HEK293T (cell line): ENCODE results near the gene STK39.

ENCODE experiments used
- ARNT ChIP-seq: fragments of 450-650 bp; IDR thresholded peaks from 2 replicates; pipeline ENCODE4 v1.6.1; 2017; ENCODE audit warnings: mild to moderate bottlenecking
- BHLHE40 ChIP-seq: fragments of 450-650 bp; IDR thresholded peaks from 2 replicates; pipeline ENCODE4 v1.6.1; 2016; ENCODE audit warnings: mild to moderate bottlenecking, moderate library complexity, borderline replicate concordance
- ELF4 ChIP-seq: fragments of 450-650 bp; IDR thresholded peaks from 2 replicates; pipeline ENCODE4 v1.6.1; 2017; ENCODE audit warnings: antibody characterized with exemption
- FOXA1 ChIP-seq: fragments of 450-650 bp; IDR thresholded peaks from 2 replicates; pipeline ENCODE4 v1.6.1; 2016; ENCODE audit warnings: mild to moderate bottlenecking
- FOXM1 ChIP-seq: fragments of 450-650 bp; IDR thresholded peaks from 2 replicates; pipeline ENCODE4 v1.6.1; 2017; ENCODE audit warnings: mild to moderate bottlenecking, borderline replicate concordance
- HDGF ChIP-seq: fragments of 450-650 bp; IDR thresholded peaks from 2 replicates; pipeline ENCODE4 v1.6.1; 2017; ENCODE audit warnings: antibody characterized with exemption, borderline replicate concordance
- L3MBTL2 ChIP-seq: fragments of 450-650 bp; conservative IDR thresholded peaks from 2 replicates; pipeline ENCODE4 v1.6.1; 2016; ENCODE audit warnings: mild to moderate bottlenecking
- LEF1 ChIP-seq: fragments of 450-650 bp; IDR thresholded peaks from 2 replicates; pipeline ENCODE4 v1.6.1; 2017; ENCODE audit warnings: mild to moderate bottlenecking, borderline replicate concordance
- NFRKB ChIP-seq: fragments of 450-650 bp; IDR thresholded peaks from 2 replicates; pipeline ENCODE4 v1.6.1; 2016; ENCODE audit warnings: mild to moderate bottlenecking, moderate library complexity
- SUZ12 ChIP-seq: fragments of 450-650 bp; IDR thresholded peaks from 2 replicates; pipeline ENCODE4 v1.6.1; 2016; ENCODE audit warnings: mild to moderate bottlenecking
- TARDBP ChIP-seq: fragments of 450-650 bp; IDR thresholded peaks from 2 replicates; pipeline ENCODE4 v1.6.1; 2016
- ZNF384 ChIP-seq: fragments of 450-650 bp; IDR thresholded peaks from 2 replicates; pipeline ENCODE4 v1.6.1; 2016
- TF ChIP-seq, protein P1 (sequence below): fragments of 450-650 bp; IDR thresholded peaks from 2 replicates; pipeline ENCODE4 v1.6.1; 2016

DNA sequence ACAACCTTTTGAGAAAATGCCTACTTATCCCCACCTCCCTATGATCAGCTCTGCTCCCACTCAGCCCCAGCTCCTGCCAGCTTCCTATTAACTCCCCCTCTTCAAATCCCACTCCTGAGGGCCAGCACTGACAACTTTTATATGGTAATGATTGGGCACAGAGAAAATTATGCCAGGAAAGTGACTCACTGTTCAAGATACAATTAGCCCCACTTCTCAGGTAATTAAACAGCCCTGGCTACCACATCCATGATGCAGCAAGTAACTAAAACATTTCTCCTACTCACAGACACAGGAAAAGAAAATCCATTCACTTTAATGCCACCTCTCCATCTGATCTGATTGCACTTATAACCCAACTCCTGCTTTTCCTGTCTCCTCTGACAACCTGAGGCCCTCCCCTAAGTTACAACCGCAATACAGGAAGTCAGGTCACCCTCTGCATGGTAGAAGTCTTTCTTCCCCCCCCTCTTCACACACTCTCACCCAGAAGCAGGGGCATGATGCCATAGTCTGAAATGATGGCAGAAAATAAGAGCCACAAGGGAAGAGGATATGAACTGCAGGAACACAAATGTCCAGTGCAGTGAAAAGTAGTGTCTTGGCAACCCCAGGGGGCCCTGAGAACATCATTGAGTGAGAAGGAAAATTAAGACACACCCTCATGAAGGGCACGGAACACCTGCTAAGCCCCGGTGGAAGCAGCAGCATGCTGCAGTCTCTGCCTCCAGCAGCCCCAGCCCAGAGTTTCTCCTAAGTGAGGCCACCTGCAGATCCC, 54.4 kb downstream of the STK39 start:
- no peak for TF ChIP-seq NFRKB
- TF ChIP-seq, protein P1, sequence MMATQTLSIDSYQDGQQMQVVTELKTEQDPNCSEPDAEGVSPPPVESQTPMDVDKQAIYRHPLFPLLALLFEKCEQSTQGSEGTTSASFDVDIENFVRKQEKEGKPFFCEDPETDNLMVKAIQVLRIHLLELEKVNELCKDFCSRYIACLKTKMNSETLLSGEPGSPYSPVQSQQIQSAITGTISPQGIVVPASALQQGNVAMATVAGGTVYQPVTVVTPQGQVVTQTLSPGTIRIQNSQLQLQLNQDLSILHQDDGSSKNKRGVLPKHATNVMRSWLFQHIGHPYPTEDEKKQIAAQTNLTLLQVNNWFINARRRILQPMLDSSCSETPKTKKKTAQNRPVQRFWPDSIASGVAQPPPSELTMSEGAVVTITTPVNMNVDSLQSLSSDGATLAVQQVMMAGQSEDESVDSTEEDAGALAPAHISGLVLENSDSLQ: no peak
- TF ChIP-seq SUZ12: no peak
- no peak for TF ChIP-seq ELF4
- no peak for TF ChIP-seq LEF1
- TF ChIP-seq BHLHE40: no peak
- TF ChIP-seq HDGF: no peak
- TF ChIP-seq ZNF384: no peak
- TF ChIP-seq FOXA1: no peak
- no peak for TF ChIP-seq L3MBTL2
- no peak for TF ChIP-seq ARNT
- no peak for TF ChIP-seq FOXM1
- TF ChIP-seq TARDBP: no peak
